HEK293T (cell line): ENCODE results near the gene IVD.

ENCODE experiments used
- BHLHE40 ChIP-seq: fragments of 450-650 bp; IDR thresholded peaks from 2 replicates; pipeline ENCODE4 v1.6.1; 2016; ENCODE audit warnings: mild to moderate bottlenecking, moderate library complexity, borderline replicate concordance
- CTBP1 ChIP-seq: fragments of 450-650 bp; IDR thresholded peaks from 2 replicates; pipeline ENCODE4 v1.6.1; 2016; ENCODE audit warnings: borderline replicate concordance
- FOXA1 ChIP-seq: fragments of 450-650 bp; IDR thresholded peaks from 2 replicates; pipeline ENCODE4 v1.6.1; 2016; ENCODE audit warnings: mild to moderate bottlenecking
- FOXK2 ChIP-seq: fragments of 450-650 bp; IDR thresholded peaks from 2 replicates; pipeline ENCODE4 v1.6.1; 2016; ENCODE audit warnings: mild to moderate bottlenecking
- FOXM1 ChIP-seq: fragments of 450-650 bp; IDR thresholded peaks from 2 replicates; pipeline ENCODE4 v1.6.1; 2017; ENCODE audit warnings: mild to moderate bottlenecking, borderline replicate concordance
- L3MBTL2 ChIP-seq: fragments of 450-650 bp; conservative IDR thresholded peaks from 2 replicates; pipeline ENCODE4 v1.6.1; 2016; ENCODE audit warnings: mild to moderate bottlenecking
- LEF1 ChIP-seq: fragments of 450-650 bp; IDR thresholded peaks from 2 replicates; pipeline ENCODE4 v1.6.1; 2017; ENCODE audit warnings: mild to moderate bottlenecking, borderline replicate concordance
- NFRKB ChIP-seq: fragments of 450-650 bp; IDR thresholded peaks from 2 replicates; pipeline ENCODE4 v1.6.1; 2016; ENCODE audit warnings: mild to moderate bottlenecking, moderate library complexity
- SP1 ChIP-seq: fragments of 450-650 bp; IDR thresholded peaks from 2 replicates; pipeline ENCODE4 v1.6.1; 2017
- SUZ12 ChIP-seq: fragments of 450-650 bp; IDR thresholded peaks from 2 replicates; pipeline ENCODE4 v1.6.1; 2016; ENCODE audit warnings: mild to moderate bottlenecking
- TARDBP ChIP-seq: fragments of 450-650 bp; IDR thresholded peaks from 2 replicates; pipeline ENCODE4 v1.6.1; 2016
- ZNF384 ChIP-seq: fragments of 450-650 bp; IDR thresholded peaks from 2 replicates; pipeline ENCODE4 v1.6.1; 2016
- TF ChIP-seq, protein P1 (sequence below): fragments of 450-650 bp; IDR thresholded peaks from 2 replicates; pipeline ENCODE4 v1.6.1; 2016

DNA sequence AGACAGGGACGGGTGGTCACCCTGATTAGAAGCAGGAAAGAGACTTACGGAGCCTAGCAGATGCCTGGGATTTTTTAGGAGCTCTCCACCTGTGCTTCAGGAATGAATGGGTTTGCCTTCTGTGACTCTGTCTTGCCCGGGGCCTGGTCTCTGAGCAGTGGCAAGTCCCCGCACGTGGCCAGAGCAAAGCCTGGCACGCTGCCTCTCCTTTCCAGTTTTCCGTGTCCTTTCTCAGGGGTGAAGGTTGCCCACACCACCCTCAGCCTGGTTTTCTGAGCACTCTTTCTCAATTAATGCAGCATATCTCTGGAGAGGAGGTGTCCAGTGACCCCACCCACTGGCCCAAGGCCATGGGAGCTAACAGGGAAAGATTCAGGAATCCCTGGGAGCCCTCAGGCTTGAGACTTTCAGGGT, 50.7 kb downstream of the IVD start:
- TF ChIP-seq SP1 (no peak), CTBP1 (no peak), FOXM1 (no peak), L3MBTL2 (no peak), TARDBP (no peak), ZNF384 (no peak), BHLHE40 (no peak), LEF1 (no peak), FOXK2 (no peak), SUZ12 (no peak), NFRKB (no peak), FOXA1 (no peak)
- TF ChIP-seq, protein P1, sequence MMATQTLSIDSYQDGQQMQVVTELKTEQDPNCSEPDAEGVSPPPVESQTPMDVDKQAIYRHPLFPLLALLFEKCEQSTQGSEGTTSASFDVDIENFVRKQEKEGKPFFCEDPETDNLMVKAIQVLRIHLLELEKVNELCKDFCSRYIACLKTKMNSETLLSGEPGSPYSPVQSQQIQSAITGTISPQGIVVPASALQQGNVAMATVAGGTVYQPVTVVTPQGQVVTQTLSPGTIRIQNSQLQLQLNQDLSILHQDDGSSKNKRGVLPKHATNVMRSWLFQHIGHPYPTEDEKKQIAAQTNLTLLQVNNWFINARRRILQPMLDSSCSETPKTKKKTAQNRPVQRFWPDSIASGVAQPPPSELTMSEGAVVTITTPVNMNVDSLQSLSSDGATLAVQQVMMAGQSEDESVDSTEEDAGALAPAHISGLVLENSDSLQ = no peak
